Smooth muscle cell (in vitro differentiated cells): ENCODE results near the gene SLC17A7. TPM values are rescaled to one million over a fixed set of nuclear protein-coding genes. Genes with fewer than 3 reads are reported as not detected.

Experiments
- DNase-seq: peaks from one replicate; lab custom pipeline; 2025; ENCODE audit not compliant: unreplicated experiment; lab: John Stamatoyannopoulos, UW
- H2AFZ ChIP-seq: fragments of 200-600 bp; sonication (generic); 2 replicates; pipeline ENCODE4 v1.6.0; 2016; ENCODE audit warnings: antibody characterized with exemption, low read depth, mild to moderate bottlenecking
- H3F3A ChIP-seq: fragments of 200-600 bp; sonication (generic); 2 replicates; pipeline ENCODE4 v1.6.0; 2017; ENCODE audit warnings: antibody characterized with exemption, low read depth
- H3K27ac ChIP-seq: fragments of 200-600 bp; sonication (generic); 2 replicates; pipeline ENCODE4 v1.5.1; 2016; ENCODE audit warnings: low read depth, mild to moderate bottlenecking
- H3K27me3 ChIP-seq: fragments of 200-600 bp; sonication (generic); 2 replicates; pipeline ENCODE4 v1.6.1; 2016; ENCODE audit warnings: low read depth, mild to moderate bottlenecking
- H3K36me3 ChIP-seq: fragments of 200-600 bp; sonication (generic); 2 replicates; pipeline ENCODE4 v1.5.1; 2016; ENCODE audit warnings: low read depth
- H3K4me1 ChIP-seq: fragments of 200-600 bp; sonication (generic); 2 replicates; pipeline ENCODE4 v1.5.1; 2016; ENCODE audit warnings: low read depth
- H3K4me2 ChIP-seq: fragments of 200-600 bp; sonication (generic); 2 replicates; pipeline ENCODE4 v1.6.0; 2016; ENCODE audit warnings: mild to moderate bottlenecking
- H3K4me3 ChIP-seq: fragments of 200-600 bp; sonication (generic); 2 replicates; pipeline ENCODE4 v1.5.1; 2016; ENCODE audit warnings: mild to moderate bottlenecking
- H3K79me2 ChIP-seq: fragments of 200-600 bp; sonication (generic); 2 replicates; pipeline ENCODE4 v1.6.0; 2016; ENCODE audit warnings: low read depth, mild to moderate bottlenecking
- H3K9ac ChIP-seq: fragments of 200-600 bp; sonication (generic); 2 replicates; pipeline ENCODE4 v1.6.0; 2016; ENCODE audit warnings: low read depth
- H3K9me3 ChIP-seq: fragments of 200-600 bp; sonication (generic); replicated peaks from 2 replicates; pipeline ENCODE4 v1.5.1; 2016; ENCODE audit warnings: low read depth
- H4K20me1 ChIP-seq: fragments of 200-600 bp; sonication (generic); 2 replicates; pipeline ENCODE4 v1.6.0; 2016; ENCODE audit warnings: low read depth
- WGBS: methylation state at CpG from one replicate; pipeline ENCODE4 v1.1.7; 2016; ENCODE audit warnings: low lambda C conversion rate; 5-methylcytosine and 5-hydroxymethylcytosine counted together
- polyA plus RNA-seq: library from polyadenylated mRNA; unstranded; fragments of >200 nt; fragmentation: Nextera tagmentation; extraction: Ambion mirVana; gene quantifications from 2 replicates; pipeline ENCODE4 v1.2.1, GENCODE V29; 2016
- total RNA-seq: library from RNA; depleted of rRNA; stranded (reverse); fragments of >200 nt; gene quantifications from 2 replicates; pipeline ENCODE4 v1.2.3, GENCODE V29; 2014
- TF ChIP-seq, protein P1 (sequence below): fragments of 200-600 bp; sonication (generic); IDR thresholded peaks from 2 replicates; pipeline ENCODE4 v1.5.1; 2017; ENCODE audit warnings: borderline replicate concordance, mild to moderate bottlenecking, antibody characterized with exemption; ENCODE audit not compliant: insufficient read depth, poor library complexity, severe bottlenecking

The SLC17A7 gene
- total and polyA plus RNA-seq, 2 experiments from 2014 or later: 0.04 TPM; not detected in 1

DNA sequence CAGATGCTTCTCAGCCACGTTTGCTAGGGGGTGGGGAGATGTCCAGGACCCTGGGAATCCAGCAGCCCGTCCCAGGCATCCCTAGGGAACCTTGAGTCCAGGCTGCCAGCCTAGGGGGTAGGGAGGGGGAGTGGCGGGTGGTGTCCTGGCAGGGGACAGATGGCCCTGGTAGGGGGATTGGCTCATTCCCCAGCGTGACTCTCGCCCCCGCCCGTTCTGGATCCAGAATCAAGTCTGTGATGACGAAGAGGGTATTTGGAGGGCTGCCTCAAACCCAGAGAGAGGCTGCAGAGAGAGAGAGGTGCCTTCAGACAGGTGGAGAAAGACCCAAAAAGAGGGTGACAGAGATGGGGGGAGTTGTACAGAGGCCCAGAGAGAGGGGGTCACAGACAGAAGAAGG is 4.1 kb downstream of the SLC17A7 start:
- peaks cover 98% of the 10 kb centered on the region for H3K27me3 ChIP-seq
- peaks cover 6% of the 10 kb centered on the region for H3F3A ChIP-seq
- DNase-seq: no peak
- H3K27ac ChIP-seq: no peak overlapping the region
- no peak overlapping the region for H3K9ac ChIP-seq
- H3K9me3 ChIP-seq: no peaks in the 10 kb centered on the region
- H3K4me2 ChIP-seq: no peak overlapping the region
- TF ChIP-seq, protein P1, sequence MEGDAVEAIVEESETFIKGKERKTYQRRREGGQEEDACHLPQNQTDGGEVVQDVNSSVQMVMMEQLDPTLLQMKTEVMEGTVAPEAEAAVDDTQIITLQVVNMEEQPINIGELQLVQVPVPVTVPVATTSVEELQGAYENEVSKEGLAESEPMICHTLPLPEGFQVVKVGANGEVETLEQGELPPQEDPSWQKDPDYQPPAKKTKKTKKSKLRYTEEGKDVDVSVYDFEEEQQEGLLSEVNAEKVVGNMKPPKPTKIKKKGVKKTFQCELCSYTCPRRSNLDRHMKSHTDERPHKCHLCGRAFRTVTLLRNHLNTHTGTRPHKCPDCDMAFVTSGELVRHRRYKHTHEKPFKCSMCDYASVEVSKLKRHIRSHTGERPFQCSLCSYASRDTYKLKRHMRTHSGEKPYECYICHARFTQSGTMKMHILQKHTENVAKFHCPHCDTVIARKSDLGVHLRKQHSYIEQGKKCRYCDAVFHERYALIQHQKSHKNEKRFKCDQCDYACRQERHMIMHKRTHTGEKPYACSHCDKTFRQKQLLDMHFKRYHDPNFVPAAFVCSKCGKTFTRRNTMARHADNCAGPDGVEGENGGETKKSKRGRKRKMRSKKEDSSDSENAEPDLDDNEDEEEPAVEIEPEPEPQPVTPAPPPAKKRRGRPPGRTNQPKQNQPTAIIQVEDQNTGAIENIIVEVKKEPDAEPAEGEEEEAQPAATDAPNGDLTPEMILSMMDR: no peak
- 46% methylated on average over 7 of the region's 8 CpGs for WGBS
- peaks cover 6% of the 10 kb centered on the region for H3K4me1 ChIP-seq
- H2AFZ ChIP-seq: no peak overlapping the region
- no peaks in the 10 kb centered on the region for H3K36me3 ChIP-seq
- no peak overlapping the region for H3K4me3 ChIP-seq
- H3K79me2 ChIP-seq: no peaks in the 10 kb centered on the region
- no peaks in the 10 kb centered on the region for H4K20me1 ChIP-seq

DNA sequence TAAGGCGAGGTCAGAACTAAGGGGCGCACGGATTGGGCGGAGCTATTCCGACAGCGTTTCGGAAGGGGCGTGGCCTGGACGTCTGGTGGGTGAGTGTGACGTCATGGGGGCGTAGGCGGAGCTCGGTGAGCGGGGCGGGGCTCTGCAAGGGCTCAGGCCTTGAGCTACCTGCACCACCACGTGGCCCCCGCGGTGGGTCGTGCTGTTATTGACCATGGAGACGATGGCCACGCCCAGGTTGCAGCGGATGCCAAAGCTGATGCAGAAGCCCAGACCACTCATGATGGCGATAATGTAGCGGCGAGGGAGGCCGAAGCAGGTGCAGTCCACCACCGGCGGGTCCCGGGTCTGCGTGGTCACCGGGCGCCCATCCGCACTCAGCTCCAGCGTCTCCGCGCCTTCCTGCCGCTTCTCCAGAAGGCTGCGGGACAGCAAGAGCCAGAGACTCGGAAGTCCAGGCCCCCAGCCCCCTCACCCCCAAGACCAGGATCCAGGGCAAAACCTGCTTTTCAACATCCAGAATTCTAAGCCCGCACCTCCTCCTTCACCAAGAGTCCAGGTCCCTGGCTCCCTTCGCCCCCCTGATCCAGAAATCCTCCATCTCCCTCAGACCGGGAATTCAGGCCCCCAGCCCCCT is 4.8 kb downstream of the SLC17A7 start:
- DNase-seq: no peak

DNA sequence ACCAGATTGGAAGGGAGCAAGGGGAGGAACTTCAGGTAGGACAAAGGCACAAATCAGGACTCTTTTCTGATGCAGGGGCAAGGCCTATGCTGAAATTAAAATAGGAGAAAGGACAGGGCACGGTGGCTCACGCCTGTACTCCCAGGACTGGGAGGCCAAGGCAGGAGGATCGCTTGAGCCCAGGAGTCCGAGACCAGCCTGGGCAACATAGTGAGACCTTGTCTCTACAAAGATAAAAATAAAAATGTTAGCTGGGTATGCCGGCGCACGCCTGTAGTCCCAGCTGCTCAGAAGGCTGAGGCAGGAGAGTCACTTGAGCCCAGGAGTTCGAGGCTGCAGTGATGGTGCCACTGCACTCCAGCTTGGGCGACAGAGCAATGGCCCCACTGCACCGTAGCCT is 5.7 kb downstream of the SLC17A7 start:
- Histone ChIP-seq H3K4me3 (no peak overlapping the region), H3K9me3 (no peaks in the 10 kb centered on the region), H4K20me1 (no peaks in the 10 kb centered on the region), H3F3A (no peaks in the 10 kb centered on the region), H2AFZ (no peak overlapping the region), H3K79me2 (no peaks in the 10 kb centered on the region), H3K4me2 (no peak overlapping the region), H3K27me3 (peaks cover 100% of the 10 kb centered on the region), H3K9ac (no peak overlapping the region), H3K27ac (no peak overlapping the region), H3K36me3 (no peaks in the 10 kb centered on the region), H3K4me1 (no peaks in the 10 kb centered on the region)
- 97% methylated on average over 10 of the region's 10 CpGs for WGBS
- no peak for DNase-seq
- TF ChIP-seq, protein P1: no peak

More for the DNA sequence above, 4.8 kb downstream of the SLC17A7 start:
- H3K9me3 ChIP-seq: no peaks in the 10 kb centered on the region
- TF ChIP-seq, protein P1: no peak
- H3K79me2 ChIP-seq: no peaks in the 10 kb centered on the region
- 22% methylated on average over 41 of the region's 42 CpGs for WGBS
- H3K4me2 ChIP-seq: no peak overlapping the region
- H3K27ac ChIP-seq: no peak overlapping the region
- no peak overlapping the region for H2AFZ ChIP-seq
- H3F3A ChIP-seq: no peaks in the 10 kb centered on the region
- H3K36me3 ChIP-seq: no peaks in the 10 kb centered on the region
- no peak overlapping the region for H3K4me3 ChIP-seq
- no peaks in the 10 kb centered on the region for H3K4me1 ChIP-seq
- no peaks in the 10 kb centered on the region for H4K20me1 ChIP-seq
- peaks cover 98% of the 10 kb centered on the region for H3K27me3 ChIP-seq
- H3K9ac ChIP-seq: no peak overlapping the region
